ENCODE results near the gene WT1. TPM values are rescaled to one million over a fixed set of nuclear protein-coding genes. Genes with fewer than 3 reads are reported as not detected.

The WT1 gene
- total RNA-seq, 1 donor from 2014 or later: 1.2 TPM

DNA sequence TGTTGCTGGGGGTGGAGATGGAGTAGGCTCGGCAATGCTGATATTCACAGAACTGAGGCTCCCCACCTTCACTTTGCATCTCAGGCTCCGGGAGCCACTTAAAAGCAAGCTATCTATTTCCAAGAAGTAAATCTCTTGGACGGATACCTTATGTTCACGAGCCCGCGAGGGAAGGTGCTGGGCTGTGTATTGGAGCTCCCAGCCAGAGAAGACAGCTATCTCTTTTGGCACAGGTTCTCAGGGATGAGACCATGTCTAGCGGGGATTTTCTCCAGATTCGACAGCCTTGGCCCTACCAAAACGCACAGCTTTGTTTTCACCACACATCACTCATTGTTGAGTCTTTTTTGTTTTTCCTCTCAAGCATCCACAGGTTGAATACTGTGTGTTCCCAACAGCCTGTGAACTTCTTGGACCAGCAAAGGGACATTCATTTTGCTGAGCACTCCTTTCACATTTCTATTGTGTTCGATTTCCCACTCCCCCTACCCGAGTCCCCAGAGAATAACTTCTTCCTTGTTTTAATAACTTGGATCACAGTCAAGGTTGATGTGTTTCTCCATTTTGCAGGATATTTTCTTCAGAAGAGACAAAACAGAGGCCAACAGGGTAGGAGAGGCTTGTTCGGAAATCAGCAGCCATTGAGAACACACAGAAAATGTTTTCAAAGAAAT lies 23.3 kb downstream of the WT1 start:
- no peaks in the 10 kb centered on the region for H3K9me3 ChIP-seq
- H3K27me3 ChIP-seq (ENCODE audit: low read depth): peaks cover 8% of the 10 kb centered on the region
- ATAC-seq: no peak
- no peak overlapping the region for H3K27ac ChIP-seq
- no peaks in the 10 kb centered on the region for H3K36me3 ChIP-seq
- intact Hi-C loops (cut with DNase I): no loop called here
- no peak for DNase-seq
- TF ChIP-seq, protein P1, sequence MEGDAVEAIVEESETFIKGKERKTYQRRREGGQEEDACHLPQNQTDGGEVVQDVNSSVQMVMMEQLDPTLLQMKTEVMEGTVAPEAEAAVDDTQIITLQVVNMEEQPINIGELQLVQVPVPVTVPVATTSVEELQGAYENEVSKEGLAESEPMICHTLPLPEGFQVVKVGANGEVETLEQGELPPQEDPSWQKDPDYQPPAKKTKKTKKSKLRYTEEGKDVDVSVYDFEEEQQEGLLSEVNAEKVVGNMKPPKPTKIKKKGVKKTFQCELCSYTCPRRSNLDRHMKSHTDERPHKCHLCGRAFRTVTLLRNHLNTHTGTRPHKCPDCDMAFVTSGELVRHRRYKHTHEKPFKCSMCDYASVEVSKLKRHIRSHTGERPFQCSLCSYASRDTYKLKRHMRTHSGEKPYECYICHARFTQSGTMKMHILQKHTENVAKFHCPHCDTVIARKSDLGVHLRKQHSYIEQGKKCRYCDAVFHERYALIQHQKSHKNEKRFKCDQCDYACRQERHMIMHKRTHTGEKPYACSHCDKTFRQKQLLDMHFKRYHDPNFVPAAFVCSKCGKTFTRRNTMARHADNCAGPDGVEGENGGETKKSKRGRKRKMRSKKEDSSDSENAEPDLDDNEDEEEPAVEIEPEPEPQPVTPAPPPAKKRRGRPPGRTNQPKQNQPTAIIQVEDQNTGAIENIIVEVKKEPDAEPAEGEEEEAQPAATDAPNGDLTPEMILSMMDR (IDR thresholded peaks at IDR 0.05): no peak
- no peaks in the 10 kb centered on the region for H3K4me1 ChIP-seq
- H3K4me3 ChIP-seq: no peak overlapping the region

DNA sequence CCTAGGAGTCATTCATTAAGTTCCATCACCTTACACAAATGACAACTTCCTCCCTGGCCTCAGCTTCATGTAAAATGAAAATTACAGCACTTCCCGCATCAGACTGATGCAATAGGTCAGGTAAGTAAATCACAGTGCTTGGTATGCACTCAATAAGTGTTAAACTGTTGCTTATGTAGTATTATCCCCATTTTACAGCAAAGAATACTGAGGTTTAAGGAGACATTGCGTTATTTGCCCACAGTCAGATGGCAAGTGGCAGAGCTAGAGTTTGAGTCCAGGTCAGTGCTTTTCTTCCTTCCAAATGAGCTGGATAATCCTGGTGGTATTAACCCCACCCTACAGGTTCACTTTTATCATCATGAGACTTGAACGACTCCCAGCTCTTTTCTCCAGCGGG lies 29.7 kb downstream of the WT1 start:
- no peaks in the 10 kb centered on the region for H3K36me3 ChIP-seq
- DNase-seq (no peak), ATAC-seq (no peak)
- no peak overlapping the region for H3K4me3 ChIP-seq
- no peaks in the 10 kb centered on the region for H3K4me1 ChIP-seq
- no peaks in the 10 kb centered on the region for H3K27me3 ChIP-seq (ENCODE audit: low read depth)
- H3K27ac ChIP-seq: no peak overlapping the region
- H3K9me3 ChIP-seq: no peaks in the 10 kb centered on the region
- TF ChIP-seq, protein P1 (IDR thresholded peaks at IDR 0.05): no peak
- intact Hi-C loops (cut with DNase I): no loop called here

DNA sequence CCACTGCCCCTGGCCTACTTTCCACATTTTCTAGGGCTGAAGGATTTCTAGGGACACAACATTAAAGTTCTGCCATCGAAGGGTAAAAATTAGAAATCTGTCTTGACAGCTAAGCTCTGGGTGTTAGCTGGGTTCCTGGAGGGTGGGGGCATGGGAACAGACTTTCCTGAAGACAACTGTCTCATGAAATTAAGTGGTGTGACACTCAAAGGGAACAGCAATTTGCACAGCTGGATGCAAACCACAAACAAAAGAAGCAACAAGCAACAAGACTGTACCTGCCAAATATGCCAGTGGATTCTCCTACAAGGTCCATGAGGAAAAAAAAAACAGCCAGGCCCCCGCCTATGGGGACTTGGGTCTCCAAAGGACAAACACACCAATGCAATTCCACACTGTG lies 32.5 kb downstream of the WT1 start:
- H3K4me1 ChIP-seq: no peaks in the 10 kb centered on the region
- H3K4me3 ChIP-seq: no peak overlapping the region
- no peak overlapping the region for H3K27ac ChIP-seq
- H3K36me3 ChIP-seq: no peaks in the 10 kb centered on the region
- intact Hi-C loops (cut with DNase I): no loop called here
- no peaks in the 10 kb centered on the region for H3K9me3 ChIP-seq
- TF ChIP-seq, protein P1 (IDR thresholded peaks at IDR 0.05): no peak
- DNase-seq: no peak
- H3K27me3 ChIP-seq (ENCODE audit: low read depth): no peaks in the 10 kb centered on the region
- ATAC-seq: no peak

DNA sequence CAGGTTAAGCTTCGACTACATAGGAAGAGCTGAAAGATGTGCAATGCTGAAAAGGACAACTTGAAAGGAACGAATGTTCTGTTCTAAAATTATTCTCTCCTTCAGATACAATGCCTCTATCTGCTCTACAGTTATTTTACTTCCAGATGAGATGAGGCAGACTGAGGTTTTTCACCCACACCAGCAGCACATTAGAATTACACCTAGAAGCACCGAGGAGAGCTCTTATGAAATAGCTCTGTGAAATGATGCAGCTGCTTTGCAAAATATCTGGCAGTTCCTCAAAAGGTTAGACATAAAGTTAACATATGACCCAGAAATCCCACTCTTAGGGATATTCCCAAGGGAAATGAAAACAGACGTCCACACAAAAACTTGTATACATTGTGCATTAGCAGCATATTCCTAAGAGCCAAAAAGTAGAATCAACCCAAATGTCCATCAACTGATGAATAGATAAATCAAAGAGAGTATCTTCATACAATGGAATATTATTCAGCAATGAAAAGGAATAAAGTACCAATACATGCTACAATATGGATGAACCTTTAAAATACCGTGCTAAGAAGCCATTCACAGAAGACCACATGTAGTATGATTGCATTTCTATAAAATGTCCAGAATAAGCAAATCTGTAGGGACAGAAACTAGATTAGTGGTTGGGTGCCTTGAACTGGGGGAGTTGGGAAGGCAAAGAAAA lies 34.5 kb downstream of the WT1 start:
- no peaks in the 10 kb centered on the region for H3K4me1 ChIP-seq
- no peaks in the 10 kb centered on the region for H3K27me3 ChIP-seq (ENCODE audit: low read depth)
- no peaks in the 10 kb centered on the region for H3K36me3 ChIP-seq
- no peak for ATAC-seq
- H3K4me3 ChIP-seq: no peak overlapping the region
- H3K27ac ChIP-seq: no peak overlapping the region
- DNase-seq: no peak
- intact Hi-C loops (cut with DNase I): no loop called here
- TF ChIP-seq, protein P1 (IDR thresholded peaks at IDR 0.05): no peak
- H3K9me3 ChIP-seq: no peaks in the 10 kb centered on the region

DNA sequence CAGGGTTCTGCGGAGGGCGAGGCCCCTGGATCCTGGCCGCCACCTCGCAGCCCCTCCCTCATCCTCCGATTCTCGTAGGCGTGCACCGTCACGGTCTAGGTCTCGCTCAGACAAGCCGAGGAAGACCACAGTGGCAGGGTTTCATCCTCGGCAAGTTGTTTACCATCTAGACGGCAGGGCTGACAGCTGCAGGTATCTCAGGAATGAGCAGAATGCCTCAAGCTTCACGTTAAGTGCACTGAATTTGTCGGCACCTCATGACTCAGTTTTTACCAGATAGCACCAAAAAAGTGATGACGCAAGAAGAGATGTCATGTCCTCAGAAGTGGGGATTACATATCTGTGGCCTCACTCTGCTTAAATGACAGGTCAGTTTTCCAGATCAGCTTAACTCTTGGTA lies 35.1 kb downstream of the WT1 start:
- no peaks in the 10 kb centered on the region for H3K27me3 ChIP-seq (ENCODE audit: low read depth)
- ATAC-seq (no peak), DNase-seq (no peak)
- no peaks in the 10 kb centered on the region for H3K9me3 ChIP-seq
- intact Hi-C loops (cut with DNase I): no loop called here
- no peaks in the 10 kb centered on the region for H3K36me3 ChIP-seq
- TF ChIP-seq, protein P1 (IDR thresholded peaks at IDR 0.05): no peak
- H3K4me3 ChIP-seq: no peak overlapping the region
- H3K27ac ChIP-seq: no peak overlapping the region
- H3K4me1 ChIP-seq: no peaks in the 10 kb centered on the region

All from lower lobe of right lung (tissue), 2 donors.